GM23338 (cell line): ENCODE data around the gene C1QBP. TPM values are rescaled to one million over a fixed set of nuclear protein-coding genes. Genes with fewer than 3 reads are reported as not detected.

Source experiments
- ATAC-seq: fragments of 200-7000 bp; cut with Tn5 transposase; 3 replicates; pipeline ENCODE4 v1.9.1; 2020
- DNase-seq: peaks from one replicate; pipeline ENCODE4 v3.0.0-alpha.2; 2015; ENCODE audit warnings: low spot score
- H2AFZ ChIP-seq: fragments of 200-600 bp; sonication (generic); 2 replicates; pipeline ENCODE4 v1.8.0; 2016; ENCODE audit warnings: antibody characterized with exemption, mild to moderate bottlenecking, moderate library complexity
- H3F3A ChIP-seq: fragments of 200-600 bp; sonication (generic); replicated peaks from 2 replicates; pipeline ENCODE4 v1.8.0; 2017; ENCODE audit warnings: antibody characterized with exemption, mixed run types, low read depth
- H3K27ac ChIP-seq: fragments of 200-600 bp; sonication (generic); 2 replicates; pipeline ENCODE4 v1.6.1; 2016; ENCODE audit warnings: low read depth
- H3K27me3 ChIP-seq: fragments of 200-600 bp; sonication (generic); 2 replicates; pipeline ENCODE4 v1.8.0; 2016; ENCODE audit warnings: mild to moderate bottlenecking, mixed run types, moderate library complexity; ENCODE audit not compliant: insufficient read depth
- H3K36me3 ChIP-seq: fragments of 200-600 bp; sonication (generic); 2 replicates; pipeline ENCODE4 v1.8.0; 2016; ENCODE audit warnings: mild to moderate bottlenecking; ENCODE audit not compliant: insufficient read depth
- H3K4me1 ChIP-seq: fragments of 200-600 bp; sonication (generic); 2 replicates; pipeline ENCODE4 v1.8.0; 2016; ENCODE audit warnings: mild to moderate bottlenecking, moderate library complexity; ENCODE audit not compliant: insufficient read depth
- H3K4me2 ChIP-seq: fragments of 200-600 bp; sonication (generic); 2 replicates; pipeline ENCODE4 v1.7.1; 2017; ENCODE audit warnings: mixed run types
- H3K4me3 ChIP-seq: fragments of 200-600 bp; sonication (generic); 2 replicates; pipeline ENCODE4 v1.6.1; 2016; ENCODE audit warnings: mixed run types
- H3K79me2 ChIP-seq: fragments of 200-600 bp; sonication (generic); replicated peaks from 2 replicates; pipeline ENCODE4 v1.8.0; 2017; ENCODE audit warnings: mild to moderate bottlenecking; ENCODE audit not compliant: insufficient read depth
- H3K9me2 ChIP-seq: fragments of 200-600 bp; sonication (generic); 2 replicates; pipeline ENCODE4 v1.8.0; 2017; ENCODE audit not compliant: insufficient read depth
- H4K20me1 ChIP-seq: fragments of 200-600 bp; sonication (generic); replicated peaks from 2 replicates; pipeline ENCODE4 v1.8.0; 2017; ENCODE audit warnings: mild to moderate bottlenecking; ENCODE audit not compliant: insufficient read depth
- H3K27ac Mint-ChIP-seq: 2 replicates; pipeline ENCODE4 v1.8.0; 2020; ENCODE audit warnings: inconsistent platforms, mild to moderate bottlenecking, moderate library complexity, mixed read lengths
- H3K27me3 Mint-ChIP-seq: 3 replicates; pipeline ENCODE4 v1.8.0; 2022; ENCODE audit warnings: low read depth, mild to moderate bottlenecking, moderate library complexity, mixed read lengths, inconsistent platforms; ENCODE audit not compliant: insufficient read depth, poor library complexity
- H3K36me3 Mint-ChIP-seq: 3 replicates; pipeline ENCODE4 v1.8.0; 2021; ENCODE audit warnings: low read depth, mild to moderate bottlenecking, inconsistent platforms, moderate library complexity, mixed read lengths
- H3K4me1 Mint-ChIP-seq: 3 replicates; pipeline ENCODE4 v1.8.0; 2020; ENCODE audit warnings: mild to moderate bottlenecking, inconsistent platforms, mixed read lengths
- H3K4me3 Mint-ChIP-seq: 3 replicates; pipeline ENCODE4 v1.8.0; 2021; ENCODE audit warnings: moderate library complexity, mild to moderate bottlenecking, inconsistent platforms, mixed read lengths
- H3K9me3 Mint-ChIP-seq: 3 replicates; pipeline ENCODE4 v1.8.0; 2020; ENCODE audit warnings: moderate library complexity, mild to moderate bottlenecking, inconsistent platforms, mixed read lengths
- CREB1 ChIP-seq: fragments of 250-450 bp; sonication (Bioruptor Pico); IDR thresholded peaks from 2 replicates; pipeline ENCODE4 v1.5.0; 2020; ENCODE audit warnings: low read depth, mild to moderate bottlenecking, moderate library complexity
- ETS1 ChIP-seq: IDR thresholded peaks from 2 replicates; pipeline ENCODE4 v1.6.1; 2016; ENCODE audit warnings: antibody characterized with exemption
- JUNB ChIP-seq: IDR thresholded peaks from one replicate; pipeline ENCODE4 v1.6.1; 2016; ENCODE audit warnings: antibody characterized with exemption; ENCODE audit not compliant: unreplicated experiment
- NANOG ChIP-seq: IDR thresholded peaks from 2 replicates; pipeline ENCODE4 v1.6.1; 2016; ENCODE audit warnings: antibody characterized with exemption, borderline replicate concordance
- POLR2AphosphoS5 ChIP-seq: IDR thresholded peaks from 2 replicates; pipeline ENCODE4 v1.6.1; 2016; ENCODE audit warnings: antibody characterized with exemption, low read depth
- STAT1 ChIP-seq: IDR thresholded peaks from one replicate; pipeline ENCODE4 v1.6.1; 2016; ENCODE audit warnings: antibody characterized with exemption; ENCODE audit not compliant: unreplicated experiment
- ZNF114 ChIP-seq: fragments of 250-450 bp; sonication (Bioruptor Pico); IDR thresholded peaks from 2 replicates; pipeline ENCODE4 v1.5.0; 2020; ENCODE audit warnings: mild to moderate bottlenecking, moderate library complexity
- polyA plus RNA-seq: library from polyadenylated mRNA; unstranded; fragments of >200 nt; fragmentation: Nextera tagmentation; extraction: Ambion mirVana; gene quantifications from 2 replicates; pipeline ENCODE4 v1.2.1, GENCODE V29; 2016
- total RNA-seq: library from RNA; depleted of rRNA; stranded (reverse); fragments of >200 nt; shearing (Covaris generic); gene quantifications from 2 replicates; pipeline ENCODE4 v1.2.3, GENCODE V29; 2014
- TF ChIP-seq, protein P1 (sequence below): fragments of 250-450 bp; sonication (Bioruptor Pico); IDR thresholded peaks from 2 replicates; pipeline ENCODE4 v1.5.0; 2020; ENCODE audit warnings: mild to moderate bottlenecking, moderate library complexity

The C1QBP gene
- total and polyA plus RNA-seq, 2 experiments from 2014 or later = 478 to 704 TPM

DNA sequence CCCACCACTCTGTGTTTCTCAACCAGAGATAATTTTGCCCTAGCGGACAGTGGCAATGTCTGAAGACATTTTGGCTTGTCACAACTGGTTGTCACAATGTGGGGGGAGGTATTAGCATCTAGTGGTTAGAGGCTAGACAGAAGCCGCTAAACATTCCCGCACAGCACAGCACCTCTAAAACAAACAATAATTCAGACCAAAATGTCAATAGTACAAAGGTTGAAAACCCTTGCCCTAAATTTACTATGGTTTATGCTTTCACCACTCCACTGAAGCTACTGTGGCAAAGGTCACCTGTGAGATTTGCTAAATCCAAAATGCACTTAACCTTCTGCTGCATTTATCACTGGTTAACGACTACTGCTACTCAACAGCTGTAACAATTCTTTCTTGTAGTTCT, 33.6 kb downstream of the C1QBP start (continued):
- TF ChIP-seq, protein P1, sequence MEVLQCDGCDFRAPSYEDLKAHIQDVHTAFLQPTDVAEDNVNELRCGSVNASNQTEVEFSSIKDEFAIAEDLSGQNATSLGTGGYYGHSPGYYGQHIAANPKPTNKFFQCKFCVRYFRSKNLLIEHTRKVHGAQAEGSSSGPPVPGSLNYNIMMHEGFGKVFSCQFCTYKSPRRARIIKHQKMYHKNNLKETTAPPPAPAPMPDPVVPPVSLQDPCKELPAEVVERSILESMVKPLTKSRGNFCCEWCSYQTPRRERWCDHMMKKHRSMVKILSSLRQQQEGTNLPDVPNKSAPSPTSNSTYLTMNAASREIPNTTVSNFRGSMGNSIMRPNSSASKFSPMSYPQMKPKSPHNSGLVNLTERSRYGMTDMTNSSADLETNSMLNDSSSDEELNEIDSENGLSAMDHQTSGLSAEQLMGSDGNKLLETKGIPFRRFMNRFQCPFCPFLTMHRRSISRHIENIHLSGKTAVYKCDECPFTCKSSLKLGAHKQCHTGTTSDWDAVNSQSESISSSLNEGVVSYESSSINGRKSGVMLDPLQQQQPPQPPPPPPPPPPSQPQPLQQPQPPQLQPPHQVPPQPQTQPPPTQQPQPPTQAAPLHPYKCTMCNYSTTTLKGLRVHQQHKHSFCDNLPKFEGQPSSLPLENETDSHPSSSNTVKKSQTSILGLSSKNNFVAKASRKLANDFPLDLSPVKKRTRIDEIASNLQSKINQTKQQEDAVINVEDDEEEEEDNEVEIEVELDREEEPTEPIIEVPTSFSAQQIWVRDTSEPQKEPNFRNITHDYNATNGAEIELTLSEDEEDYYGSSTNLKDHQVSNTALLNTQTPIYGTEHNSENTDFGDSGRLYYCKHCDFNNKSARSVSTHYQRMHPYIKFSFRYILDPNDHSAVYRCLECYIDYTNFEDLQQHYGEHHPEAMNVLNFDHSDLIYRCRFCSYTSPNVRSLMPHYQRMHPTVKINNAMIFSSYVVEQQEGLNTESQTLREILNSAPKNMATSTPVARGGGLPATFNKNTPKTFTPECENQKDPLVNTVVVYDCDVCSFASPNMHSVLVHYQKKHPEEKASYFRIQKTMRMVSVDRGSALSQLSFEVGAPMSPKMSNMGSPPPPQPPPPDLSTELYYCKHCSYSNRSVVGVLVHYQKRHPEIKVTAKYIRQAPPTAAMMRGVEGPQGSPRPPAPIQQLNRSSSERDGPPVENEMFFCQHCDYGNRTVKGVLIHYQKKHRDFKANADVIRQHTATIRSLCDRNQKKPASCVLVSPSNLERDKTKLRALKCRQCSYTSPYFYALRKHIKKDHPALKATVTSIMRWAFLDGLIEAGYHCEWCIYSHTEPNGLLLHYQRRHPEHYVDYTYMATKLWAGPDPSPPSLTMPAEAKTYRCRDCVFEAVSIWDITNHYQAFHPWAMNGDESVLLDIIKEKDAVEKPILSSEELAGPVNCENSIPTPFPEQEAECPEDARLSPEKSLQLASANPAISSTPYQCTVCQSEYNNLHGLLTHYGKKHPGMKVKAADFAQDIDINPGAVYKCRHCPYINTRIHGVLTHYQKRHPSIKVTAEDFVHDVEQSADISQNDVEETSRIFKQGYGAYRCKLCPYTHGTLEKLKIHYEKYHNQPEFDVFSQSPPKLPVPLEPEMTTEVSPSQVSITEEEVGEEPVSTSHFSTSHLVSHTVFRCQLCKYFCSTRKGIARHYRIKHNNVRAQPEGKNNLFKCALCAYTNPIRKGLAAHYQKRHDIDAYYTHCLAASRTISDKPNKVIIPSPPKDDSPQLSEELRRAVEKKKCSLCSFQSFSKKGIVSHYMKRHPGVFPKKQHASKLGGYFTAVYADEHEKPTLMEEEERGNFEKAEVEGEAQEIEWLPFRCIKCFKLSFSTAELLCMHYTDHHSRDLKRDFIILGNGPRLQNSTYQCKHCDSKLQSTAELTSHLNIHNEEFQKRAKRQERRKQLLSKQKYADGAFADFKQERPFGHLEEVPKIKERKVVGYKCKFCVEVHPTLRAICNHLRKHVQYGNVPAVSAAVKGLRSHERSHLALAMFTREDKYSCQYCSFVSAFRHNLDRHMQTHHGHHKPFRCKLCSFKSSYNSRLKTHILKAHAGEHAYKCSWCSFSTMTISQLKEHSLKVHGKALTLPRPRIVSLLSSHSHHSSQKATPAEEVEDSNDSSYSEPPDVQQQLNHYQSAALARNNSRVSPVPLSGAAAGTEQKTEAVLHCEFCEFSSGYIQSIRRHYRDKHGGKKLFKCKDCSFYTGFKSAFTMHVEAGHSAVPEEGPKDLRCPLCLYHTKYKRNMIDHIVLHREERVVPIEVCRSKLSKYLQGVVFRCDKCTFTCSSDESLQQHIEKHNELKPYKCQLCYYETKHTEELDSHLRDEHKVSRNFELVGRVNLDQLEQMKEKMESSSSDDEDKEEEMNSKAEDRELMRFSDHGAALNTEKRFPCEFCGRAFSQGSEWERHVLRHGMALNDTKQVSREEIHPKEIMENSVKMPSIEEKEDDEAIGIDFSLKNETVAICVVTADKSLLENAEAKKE (CRISPR knock-in tag) = no peak
- no peak for TF ChIP-seq CREB1 (CRISPR knock-in tag)

- peaks cover 1% of the 10 kb centered on the region for H3K27me3 Mint-ChIP-seq
- ATAC-seq (no peak), DNase-seq (no peak)
- no peak overlapping the region for H3K27ac Mint-ChIP-seq
- H3K36me3 ChIP-seq = peaks cover 75% of the 10 kb centered on the region
- no peak overlapping the region for H3K4me3 ChIP-seq
- H3K36me3 Mint-ChIP-seq = peaks cover 72% of the 10 kb centered on the region
- H4K20me1 ChIP-seq = peaks cover 17% of the 10 kb centered on the region
- H3K79me2 ChIP-seq = peaks cover 8% of the 10 kb centered on the region; the same call in 1 of the 2 replicates
- H2AFZ ChIP-seq = no peak overlapping the region
- no peak overlapping the region for H3K27ac ChIP-seq
- no peaks in the 10 kb centered on the region for H3F3A ChIP-seq
- no peak overlapping the region for H3K4me2 ChIP-seq
- no peaks in the 10 kb centered on the region for H3K9me2 ChIP-seq
- no peaks in the 10 kb centered on the region for H3K27me3 ChIP-seq
- H3K4me1 ChIP-seq = no peaks in the 10 kb centered on the region
- no peaks in the 10 kb centered on the region for H3K9me3 Mint-ChIP-seq
- no peak overlapping the region for H3K4me3 Mint-ChIP-seq
- no peaks in the 10 kb centered on the region for H3K4me1 Mint-ChIP-seq
- no peak for TF ChIP-seq STAT1
- TF ChIP-seq NANOG = no peak
- TF ChIP-seq, protein P1 (CRISPR knock-in tag) = no peak
- TF ChIP-seq ZNF114 (CRISPR knock-in tag) = no peak
- no peak for TF ChIP-seq POLR2AphosphoS5
- no peak for TF ChIP-seq CREB1 (CRISPR knock-in tag)
- no peak for TF ChIP-seq ETS1
- TF ChIP-seq JUNB = no peak
Measured at GRCh38 chr17:5399767-5400166, 39.2 kb downstream of the C1QBP start.
